COR-L47 (cell line): ENCODE results near the gene BBX.

Experiments used
- DNase-seq: peaks from one replicate; lab custom pipeline; 2025; lab: John Stamatoyannopoulos, UW

BBX gene

DNA sequence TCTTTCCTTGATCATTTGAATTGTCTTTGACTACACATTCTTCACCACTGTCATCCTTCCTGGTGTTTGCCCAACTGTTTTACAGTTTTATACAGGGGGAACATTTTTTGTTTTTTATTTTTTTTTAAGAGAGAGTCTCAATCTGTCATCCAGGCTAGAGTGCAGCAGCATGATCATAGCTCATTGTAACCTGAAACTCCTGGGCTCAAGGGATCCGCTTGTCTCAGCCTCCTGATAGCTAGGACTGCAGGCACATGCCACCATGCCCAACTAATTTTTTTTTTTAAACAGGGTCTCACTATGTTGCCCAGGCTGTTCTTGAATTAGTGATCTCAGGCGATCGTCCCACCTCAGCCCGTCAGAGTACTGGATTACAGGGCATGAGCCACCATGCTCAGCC lies 222.6 kb downstream of the BBX start:
- DNase-seq, result no peak

DNA sequence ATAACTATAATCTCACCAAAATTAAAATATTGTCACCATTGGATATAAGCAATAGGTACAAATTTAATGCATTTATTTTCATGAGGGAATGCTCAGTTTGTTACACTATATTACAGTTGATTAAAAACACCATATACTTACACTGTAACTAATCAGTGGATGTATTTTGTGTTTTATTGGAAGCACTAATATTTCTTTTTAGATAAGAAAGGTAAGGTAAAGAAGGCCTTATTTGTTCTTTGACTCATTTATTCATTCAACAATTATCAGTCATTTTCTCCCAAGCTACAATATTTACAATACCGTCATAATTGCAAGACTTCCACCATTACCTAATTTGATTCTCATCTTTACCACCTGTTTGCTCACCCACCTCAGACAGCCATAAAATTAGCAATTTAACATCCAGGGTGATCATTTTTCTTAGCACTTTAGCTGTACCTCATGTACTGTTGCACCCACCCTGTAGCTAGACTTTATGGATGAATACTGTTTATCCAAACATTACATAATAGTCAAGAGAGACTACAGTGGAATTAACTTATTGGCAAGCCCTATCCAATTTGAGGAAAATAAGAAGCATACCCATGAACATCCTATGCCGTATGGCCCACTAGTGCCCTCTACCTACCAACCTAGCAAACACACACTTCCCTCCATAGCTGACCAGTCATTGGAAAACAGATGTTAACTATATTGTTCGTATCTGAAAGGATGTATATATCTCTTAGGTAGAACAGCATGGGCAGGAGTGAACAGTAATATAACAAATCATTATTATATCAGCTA lies 229.6 kb downstream of the BBX start:
- peak; percentile 61 for DNase-seq

- peak; percentile 33 for DNase-seq
Measured at GRCh38 chr3:107753494-107753893, 230.7 kb downstream of the BBX start.

DNA sequence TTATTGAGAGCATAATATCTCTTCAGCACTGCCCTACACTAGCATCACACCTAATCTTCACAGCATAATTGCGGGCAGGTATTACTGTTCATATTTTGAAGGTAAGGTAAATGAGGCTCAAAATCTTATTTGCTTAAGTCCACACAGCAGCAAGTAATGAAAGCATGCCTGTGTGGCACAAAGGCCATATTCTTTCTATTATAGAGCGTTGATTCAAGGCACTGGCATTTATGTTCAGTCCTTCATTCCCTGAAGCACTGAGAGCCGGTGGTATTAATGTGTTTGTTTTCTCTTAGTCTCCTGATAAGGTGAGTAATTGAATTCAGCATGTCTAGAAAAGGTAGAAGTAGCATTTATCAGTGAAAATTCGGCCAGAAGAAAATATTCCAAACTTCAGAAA lies 231.2 kb downstream of the BBX start:
- no peak for DNase-seq

GRCh38 chr3:107756649-107757048 lies 233.9 kb downstream of the BBX start:
- DNase-seq, result no peak

DNA sequence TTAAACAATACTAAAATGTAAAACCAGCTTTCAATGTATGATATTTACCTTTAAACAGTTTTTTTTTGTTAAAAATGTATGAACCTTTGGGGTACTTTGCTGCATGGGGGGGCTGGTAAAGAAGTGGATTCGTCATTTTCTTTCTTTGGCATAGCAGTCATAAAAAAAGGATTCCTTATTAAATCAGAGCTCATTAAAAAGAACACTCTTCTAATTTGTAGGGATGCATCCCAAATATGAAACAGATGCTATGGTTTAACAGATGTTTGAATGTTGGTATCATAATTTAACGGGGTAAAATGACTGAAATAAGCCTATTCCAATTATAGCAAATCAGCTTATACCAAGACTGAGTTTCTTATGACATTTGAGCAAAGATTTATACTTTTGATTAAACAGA lies 234.4 kb downstream of the BBX start:
- DNase-seq, result no peak

- DNase-seq, result no peak
Measured at GRCh38 chr3:107760144-107760543, 237.4 kb downstream of the BBX start.

- no peak for DNase-seq
Measured at GRCh38 chr3:107761391-107761790, 238.6 kb downstream of the BBX start.

DNA sequence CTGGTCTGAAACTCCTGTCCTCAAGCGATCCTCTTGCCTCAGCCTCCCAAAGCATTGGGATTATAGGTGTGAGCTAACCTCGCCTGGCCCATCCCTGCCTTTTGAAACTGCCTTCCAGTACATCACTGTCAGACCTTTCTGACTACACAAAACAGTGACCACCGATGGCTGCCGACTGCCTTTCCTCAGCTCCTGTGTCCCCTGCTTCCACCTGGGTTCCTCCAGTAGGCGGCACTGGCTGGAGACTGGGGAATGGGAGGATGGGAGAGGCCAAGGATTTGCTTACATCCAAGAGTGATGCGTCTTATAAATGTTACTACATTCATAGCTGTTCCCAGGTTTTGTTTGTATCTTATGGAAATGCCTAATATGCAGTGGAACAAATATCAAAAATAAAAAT lies 242.8 kb downstream of the BBX start:
- no peak for DNase-seq

DNA sequence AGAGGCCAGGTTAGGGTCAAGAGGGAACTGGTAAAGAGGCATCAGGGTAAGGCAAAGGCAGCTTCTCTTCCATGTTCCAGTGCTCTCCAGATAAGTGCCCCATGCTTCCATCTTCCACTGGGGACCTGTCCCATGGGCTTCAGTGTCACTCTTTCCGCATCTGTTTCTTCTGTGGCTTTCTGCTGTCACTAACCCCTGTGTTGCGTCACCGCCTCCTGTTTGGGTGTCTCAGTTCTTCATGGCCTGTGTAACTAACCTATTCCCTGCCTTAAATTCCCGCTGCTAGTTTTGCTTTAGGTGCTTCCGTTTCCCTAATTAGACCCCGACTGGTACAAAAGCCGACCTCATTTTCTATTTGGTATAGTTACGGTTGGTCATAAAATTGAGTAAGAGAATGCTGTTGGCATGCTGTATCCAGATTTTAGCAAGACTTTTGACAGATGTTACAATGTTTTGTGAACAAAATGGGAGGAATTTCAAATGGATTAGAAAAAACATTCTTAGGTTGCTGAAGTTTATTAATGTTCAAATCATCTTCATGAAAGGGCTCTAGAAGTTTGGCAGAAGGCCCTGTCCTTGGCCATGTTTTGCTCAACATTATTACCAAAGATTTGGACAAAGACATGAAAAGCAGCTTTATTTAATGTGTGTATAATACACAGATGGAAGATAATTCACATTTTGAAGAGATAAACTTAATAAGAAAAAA lies 245.3 kb downstream of the BBX start:
- DNase-seq, result no peak

DNA sequence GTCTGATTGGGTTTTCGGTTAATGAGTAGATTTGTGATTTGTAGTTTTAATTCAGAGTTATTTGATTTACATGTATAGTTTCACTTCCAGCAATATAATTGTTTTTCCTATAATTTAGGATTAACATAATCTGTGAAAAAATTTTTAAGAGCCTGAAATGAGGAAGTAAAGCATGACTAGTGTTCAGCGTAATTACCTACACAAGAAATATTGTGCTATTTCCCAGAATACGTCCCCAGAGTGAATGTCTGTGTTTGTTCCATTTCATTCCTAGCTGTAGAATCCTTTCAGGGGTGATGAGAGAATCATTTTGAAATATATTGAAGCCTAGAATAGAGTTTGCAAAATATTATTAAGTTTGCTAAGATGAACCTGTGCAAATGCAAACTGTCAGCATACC lies 247.1 kb downstream of the BBX start:
- DNase-seq, result no peak

GRCh38 chr3:107772016-107772415 lies 249.3 kb downstream of the BBX start:
- DNase-seq, result no peak

DNA sequence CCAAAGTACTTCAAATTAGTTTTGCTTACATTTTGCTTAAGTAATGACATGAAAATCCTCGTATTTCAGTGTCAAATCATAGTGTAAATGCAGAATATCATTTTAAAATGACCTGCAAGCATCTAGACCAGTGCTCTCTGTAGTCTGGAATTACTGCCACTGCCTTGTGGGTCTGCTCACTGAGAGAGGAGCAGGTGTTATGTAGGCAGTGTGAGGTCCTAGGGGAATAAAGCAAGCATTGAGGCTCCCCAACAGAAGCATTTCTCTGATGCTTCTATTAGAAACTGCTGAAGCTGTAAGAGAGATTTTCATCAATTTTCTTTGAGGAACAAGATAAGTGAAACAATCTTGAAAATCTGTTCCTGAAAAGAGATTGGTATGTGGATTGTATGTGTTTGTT lies 253.2 kb downstream of the BBX start:
- no peak for DNase-seq

DNA sequence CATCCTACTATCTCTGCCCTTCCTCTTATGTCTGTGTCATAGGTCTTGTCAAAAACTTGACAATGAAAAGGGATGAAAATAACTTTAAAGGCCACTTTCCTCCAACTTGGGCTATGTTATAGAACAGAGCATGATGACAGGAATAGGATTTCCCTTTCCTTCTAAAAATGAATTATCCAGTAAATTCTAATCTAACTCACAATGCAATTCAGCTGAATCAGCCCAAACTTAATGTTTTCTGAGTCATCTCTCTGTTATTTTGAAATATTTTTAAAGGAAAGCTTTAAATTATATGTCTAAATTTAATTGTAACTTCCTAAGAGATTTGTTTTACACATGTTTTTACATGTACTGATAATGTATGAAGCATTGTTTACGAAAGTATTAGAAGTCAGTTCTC lies 258.5 kb downstream of the BBX start:
- no peak for DNase-seq

DNA sequence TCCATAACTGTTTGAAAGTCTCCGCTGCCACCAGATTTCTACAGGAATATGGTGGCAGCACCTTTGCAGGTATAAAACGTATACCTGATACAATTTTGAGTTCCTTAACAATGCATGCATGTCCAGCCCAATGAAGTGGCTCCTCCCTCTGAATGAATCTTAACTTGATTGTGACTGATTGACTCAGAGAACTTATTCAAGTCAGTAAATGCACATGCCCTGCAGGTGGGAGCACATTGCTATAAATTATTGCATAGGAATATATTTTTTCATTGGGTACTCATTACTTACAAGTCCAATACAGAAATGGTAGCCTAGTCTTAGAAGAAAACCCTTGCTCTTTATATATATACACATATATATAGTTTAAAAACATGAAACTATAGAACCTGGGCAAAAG lies 259.3 kb downstream of the BBX start:
- DNase-seq, result no peak

- no peak for DNase-seq
Measured at GRCh38 chr3:107790612-107791011, 267.9 kb downstream of the BBX start.

DNA sequence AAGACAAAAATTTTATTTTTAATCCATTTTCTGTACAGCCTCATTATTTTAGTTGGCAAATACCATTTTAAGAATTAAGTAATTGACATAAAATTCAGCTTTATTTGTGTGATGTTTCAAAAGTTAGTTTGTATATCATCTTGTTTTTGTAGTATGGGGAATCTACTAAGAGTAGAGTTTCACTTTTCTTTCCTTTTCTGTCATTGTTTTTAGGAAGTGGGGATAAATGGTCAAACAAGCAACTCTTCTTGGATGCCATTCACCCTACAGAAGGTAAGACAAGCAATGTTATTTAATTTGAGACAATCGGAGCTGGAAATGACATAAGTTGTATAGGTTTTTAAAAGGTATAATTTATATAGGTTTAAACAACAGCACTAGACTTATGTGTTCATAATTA lies 268.3 kb downstream of the BBX start:
- DNase-seq, result no peak

DNA sequence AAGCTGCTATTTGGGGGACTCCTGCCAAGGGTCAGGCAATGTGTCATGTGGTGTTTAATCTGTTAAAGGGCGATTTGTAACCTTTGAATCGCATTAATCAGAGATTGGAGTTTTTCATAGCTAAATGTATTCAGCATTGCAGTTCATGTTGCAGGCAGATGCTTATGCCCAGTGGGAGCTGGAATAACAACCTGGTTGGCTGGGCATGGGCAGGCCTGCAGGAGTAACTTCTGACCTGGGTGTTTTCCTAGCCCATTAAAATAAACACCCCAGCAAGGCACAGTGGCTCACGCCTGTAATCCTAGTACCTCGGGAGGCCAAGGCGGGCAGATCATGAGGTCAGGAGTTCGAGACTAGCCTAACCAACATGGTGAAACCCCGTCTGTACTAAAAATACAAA lies 268.7 kb downstream of the BBX start:
- DNase-seq, result no peak

DNA sequence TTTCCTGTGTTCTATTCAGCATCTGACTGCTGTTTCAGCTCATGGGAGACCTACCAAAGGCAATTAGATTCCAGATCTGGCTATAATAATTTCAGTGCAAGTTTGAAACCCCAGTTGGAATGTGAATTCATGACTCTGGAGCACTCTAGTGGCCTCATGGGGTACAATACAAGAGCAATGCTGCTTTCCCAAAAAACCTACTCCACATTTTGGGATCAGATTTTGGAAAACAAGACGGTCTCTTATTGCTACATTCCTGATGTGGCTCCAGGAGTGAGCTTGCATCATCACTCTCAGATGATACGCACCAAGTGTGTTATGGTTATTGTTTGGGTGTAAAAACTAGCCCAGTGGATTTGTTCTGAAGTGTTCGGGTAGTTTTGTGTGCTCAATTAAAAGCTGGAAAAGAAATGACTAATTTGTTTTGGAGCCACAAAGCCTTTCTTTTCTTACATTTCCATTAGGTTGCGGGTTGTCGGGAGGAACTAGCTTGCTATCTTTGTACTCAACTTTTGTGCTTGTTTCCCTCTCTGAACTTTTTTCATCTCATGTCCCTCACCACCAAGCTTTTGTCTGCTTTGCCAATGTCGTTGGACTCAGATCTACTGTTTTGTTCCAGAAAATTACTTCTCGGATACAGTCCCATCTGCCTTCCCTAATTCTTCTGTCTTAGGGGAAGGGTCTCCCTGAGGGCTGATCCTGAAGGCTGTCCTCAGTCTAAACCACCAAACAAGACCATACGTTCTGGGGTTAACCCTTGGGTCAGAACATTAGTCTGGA lies 272.1 kb downstream of the BBX start:
- DNase-seq, result peak; percentile 3

DNA sequence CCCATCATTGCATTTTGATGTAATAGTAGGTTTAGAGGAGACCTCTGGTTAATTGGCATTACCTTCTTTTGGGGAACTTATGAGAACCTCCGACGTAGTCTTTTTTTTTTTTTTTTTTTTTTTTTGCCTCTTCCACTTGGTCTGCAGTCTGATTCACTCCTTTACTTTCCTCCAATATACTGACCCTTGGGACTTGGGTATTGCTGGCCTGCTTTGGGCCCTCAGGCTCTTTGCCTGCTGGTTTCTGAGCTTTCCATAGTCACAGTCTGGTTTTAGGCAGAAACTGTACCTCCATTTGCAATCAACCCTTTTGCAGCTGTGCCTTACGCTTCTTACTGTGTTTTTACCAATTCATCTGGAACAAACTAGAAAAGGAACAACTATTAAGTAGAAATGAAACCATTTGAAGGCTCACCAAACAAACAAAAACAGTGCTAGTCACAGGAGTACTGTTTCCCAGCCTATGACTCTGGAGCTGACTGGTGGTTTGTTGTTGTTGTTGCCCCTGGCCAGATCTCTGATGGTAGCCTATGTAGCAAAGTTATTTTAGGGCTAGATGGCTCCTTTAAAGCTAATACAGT lies 272.8 kb downstream of the BBX start:
- no peak for DNase-seq

GRCh38 chr3:107796791-107797190 lies 274.0 kb downstream of the BBX start:
- DNase-seq, result no peak

DNA sequence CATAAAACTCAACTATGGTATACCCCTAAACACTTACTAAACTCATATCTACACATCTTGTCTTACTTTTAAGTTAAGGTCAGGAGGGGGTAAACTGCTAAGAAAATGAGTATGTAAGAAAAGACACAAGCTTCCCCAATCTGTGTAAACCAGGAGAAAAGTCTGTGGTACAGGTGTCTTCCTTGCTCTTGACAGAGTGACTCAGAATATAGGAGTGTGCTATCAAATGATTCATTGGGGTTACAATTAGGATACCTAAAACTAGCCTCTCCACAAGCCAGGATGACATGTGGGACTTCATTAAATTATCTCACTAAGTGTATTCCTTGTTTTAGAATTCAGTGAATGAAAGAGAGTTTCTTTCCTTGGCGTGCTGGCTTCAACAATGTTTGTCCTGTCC lies 274.8 kb downstream of the BBX start:
- DNase-seq, result no peak

DNA sequence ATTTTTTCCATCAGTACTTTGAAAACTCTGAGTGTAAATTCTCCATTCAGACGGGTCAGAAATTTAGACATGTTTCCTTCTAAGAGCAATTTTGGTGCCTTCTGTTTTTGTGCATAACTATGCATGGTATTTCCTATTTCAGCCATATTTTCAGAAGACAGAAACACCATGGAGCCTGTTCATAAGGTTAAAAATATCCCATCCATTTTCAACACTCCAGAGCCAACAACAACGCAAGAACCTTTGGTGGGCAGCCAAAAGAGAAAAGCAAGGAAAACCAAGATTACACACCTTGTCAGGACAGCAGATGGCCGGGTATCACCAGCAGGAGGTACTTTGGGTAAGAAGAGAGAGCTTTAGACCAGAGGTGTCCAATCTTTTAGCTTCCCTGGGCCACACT lies 275.6 kb downstream of the BBX start:
- DNase-seq, result no peak
